GM19099 (cell line): ENCODE results near the gene SPON1.

Experiments used
- POLR2A ChIP-seq: IDR thresholded peaks from 3 replicates; pipeline ENCODE4 v1.6.1; 2011; ENCODE audit warnings: low read depth; ENCODE audit not compliant: insufficient read length; ENCODE audit errors: extremely low read depth

SPON1 gene

GRCh38 chr11:14163576-14163975 is 201.1 kb downstream of the SPON1 start:
- TF ChIP-seq POLR2A = no peak

- no peak for TF ChIP-seq POLR2A
These were observed 216.7 kb downstream of the SPON1 start for GRCh38 chr11:14179116-14179820.

- TF ChIP-seq POLR2A = no peak
These were observed 218.6 kb downstream of the SPON1 start for GRCh38 chr11:14181121-14181520.

- TF ChIP-seq POLR2A = no peak
These were observed 220.4 kb downstream of the SPON1 start for GRCh38 chr11:14182833-14183364.

- TF ChIP-seq POLR2A = no peak
These were observed 221.8 kb downstream of the SPON1 start for GRCh38 chr11:14184028-14184940.

- TF ChIP-seq POLR2A = no peak
These were observed 222.9 kb downstream of the SPON1 start for GRCh38 chr11:14185461-14185860.

- no peak for TF ChIP-seq POLR2A
These were observed 223.7 kb downstream of the SPON1 start for GRCh38 chr11:14186046-14186775.

GRCh38 chr11:14189874-14190273 is 227.4 kb downstream of the SPON1 start:
- TF ChIP-seq POLR2A = no peak

- TF ChIP-seq POLR2A = no peak
These were observed 228.7 kb downstream of the SPON1 start for GRCh38 chr11:14190992-14191778.

- TF ChIP-seq POLR2A = no peak
These were observed 231.1 kb downstream of the SPON1 start for GRCh38 chr11:14193644-14194043.

GRCh38 chr11:14202251-14203196 is 240.0 kb downstream of the SPON1 start:
- TF ChIP-seq POLR2A = no peak

GRCh38 chr11:14203321-14203720 is 240.8 kb downstream of the SPON1 start:
- TF ChIP-seq POLR2A = no peak

- TF ChIP-seq POLR2A = no peak
These were observed 250.5 kb downstream of the SPON1 start for GRCh38 chr11:14212986-14213385.
